Fibroblast of lung (primary cell): ENCODE data around the gene GTF2A1. TPM values are rescaled to one million over a fixed set of nuclear protein-coding genes. Genes with fewer than 3 reads are reported as not detected.

Source experiments
- DNase-seq, 2 donors: peaks; one replicate each; pipeline versions ENCODE4 v3.0.0 to v3.0.0-alpha.2; 2010; ENCODE audit warnings: low read depth in 2 of 2
- H2AFZ ChIP-seq: 2 replicates; pipeline ENCODE4 v1.5.1; 2012; ENCODE audit warnings: low read length, control low read depth, inconsistent platforms
- H3K27ac ChIP-seq: 2 replicates; pipeline ENCODE4 v1.5.1; 2011; ENCODE audit warnings: low read length, control low read depth; ENCODE audit not compliant: insufficient read depth
- H3K27me3 ChIP-seq: 2 replicates; pipeline ENCODE4 v1.5.1; 2011; ENCODE audit warnings: mild to moderate bottlenecking, low read length; ENCODE audit not compliant: control insufficient read depth, insufficient read depth
- H3K36me3 ChIP-seq: 2 replicates; pipeline ENCODE4 v1.5.1; 2011; ENCODE audit warnings: low read length; ENCODE audit not compliant: control insufficient read depth, insufficient read depth
- H3K4me1 ChIP-seq: 2 replicates; pipeline ENCODE4 v1.5.1; 2011; ENCODE audit warnings: low read length; ENCODE audit not compliant: control insufficient read depth, insufficient read depth; ENCODE audit errors: extremely low read depth
- H3K4me2 ChIP-seq: 2 replicates; pipeline ENCODE4 v1.5.1; 2011; ENCODE audit warnings: low read length, control low read depth; ENCODE audit not compliant: insufficient read depth; ENCODE audit errors: extremely low read depth
- H3K4me3 ChIP-seq, 4 experiments: fragments of 200-600 bp in 1 of 4; sonication (generic) in 1 of 4; replicated peaks in 1 of 4; 2 replicates each; pipeline ENCODE4 v1.5.1; 2011 to 2016; ENCODE audit warnings: low read length in 4 of 4, low read depth in 3 of 4, mild to moderate bottlenecking in 3 of 4, control low read depth in 2 of 4, inconsistent platforms in 1 of 4, mixed read lengths in 1 of 4; ENCODE audit not compliant: insufficient read depth in 1 of 4; ENCODE audit errors: control extremely low read depth in 1 of 4
- H3K79me2 ChIP-seq: 2 replicates; pipeline ENCODE4 v1.5.1; 2012; ENCODE audit warnings: mild to moderate bottlenecking, low read length, inconsistent platforms; ENCODE audit not compliant: control insufficient read depth, insufficient read depth
- H3K9ac ChIP-seq: 2 replicates; pipeline ENCODE4 v1.5.1; 2011; ENCODE audit warnings: mild to moderate bottlenecking, low read length, control low read depth; ENCODE audit not compliant: insufficient read depth
- H3K9me3 ChIP-seq: 2 replicates; pipeline ENCODE4 v1.5.1; 2012; ENCODE audit warnings: low read depth, low read length; ENCODE audit not compliant: control insufficient read depth, insufficient read depth
- H4K20me1 ChIP-seq: 2 replicates; pipeline ENCODE4 v1.5.1; 2011; ENCODE audit warnings: low read length; ENCODE audit not compliant: control insufficient read depth, insufficient read depth; ENCODE audit errors: extremely low read depth
- CTCF ChIP-seq, 2 donors: IDR thresholded peaks in 1 of 2; conservative IDR thresholded peaks in 1 of 2; 1 replicate in 1 of 2; 2 replicates in 1 of 2; pipeline ENCODE4 v1.5.1; 2011 to 2012; ENCODE audit warnings: low read length in 2 of 2, control low read depth in 1 of 2, inconsistent platforms in 1 of 2, low read depth in 1 of 2, mild to moderate bottlenecking in 1 of 2
- EZH2 ChIP-seq: IDR thresholded peaks from 2 replicates; pipeline ENCODE4 v1.5.1; 2012; ENCODE audit warnings: low read length, control low read depth, mild to moderate bottlenecking; ENCODE audit errors: missing control alignments
- polyA plus RNA-seq, 2 donors: library from polyadenylated mRNA; depleted of rRNA in 1 of 2; stranded (reverse) in 1 of 2; unstranded in 1 of 2; fragments of >200 nt; gene quantifications; 2 replicates each; pipeline ENCODE4 v1.2.1, GENCODE V29; 2011 to 2012; ENCODE audit warnings: missing spikeins in 1 of 2
- total RNA-seq: library from RNA; depleted of rRNA; stranded (reverse); fragments of >200 nt; gene quantifications from 2 replicates; pipeline ENCODE4 v1.2.1, GENCODE V29; 2014

The GTF2A1 gene
- total and polyA plus RNA-seq, 2 donors (not counting 1 experiment from before 2014, with no cell fraction given), result 23.2 to 32.7 TPM

GRCh38 chr14:81141426-81141825 lies 79.3 kb downstream of the GTF2A1 start:
- TF ChIP-seq CTCF (conservative IDR thresholded peaks at IDR 0.05 in 1 of 2, IDR thresholded peaks at IDR 0.05 in 1 of 2; ENCODE audit: low read depth in 1 of 2, low read length in 2 of 2), result no peak
- TF ChIP-seq EZH2, result no peak
- H3K27me3 ChIP-seq, result no peaks in the 10 kb centered on the region
- H3K9ac ChIP-seq, result no peak overlapping the region
- H3K79me2 ChIP-seq, result no peaks in the 10 kb centered on the region
- no peak overlapping the region for H3K4me2 ChIP-seq
- DNase-seq, result no peak
- no peak overlapping the region for H2AFZ ChIP-seq
- H3K27ac ChIP-seq, result no peak overlapping the region
- H3K36me3 ChIP-seq, result no peaks in the 10 kb centered on the region
- no peaks in the 10 kb centered on the region for H3K4me1 ChIP-seq
- H3K4me3 ChIP-seq, result no peak overlapping the region
- no peaks in the 10 kb centered on the region for H3K9me3 ChIP-seq
- H4K20me1 ChIP-seq, result no peaks in the 10 kb centered on the region

GRCh38 chr14:81138429-81138828 lies 82.3 kb downstream of the GTF2A1 start:
- H3K9ac ChIP-seq, result no peak overlapping the region
- H3K27ac ChIP-seq, result no peak overlapping the region
- H2AFZ ChIP-seq, result no peak overlapping the region
- H3K79me2 ChIP-seq, result no peaks in the 10 kb centered on the region
- TF ChIP-seq EZH2 (no peak), CTCF (conservative IDR thresholded peaks at IDR 0.05 in 1 of 2, IDR thresholded peaks at IDR 0.05 in 1 of 2; ENCODE audit: low read depth in 1 of 2, low read length in 2 of 2) (no peak)
- no peaks in the 10 kb centered on the region for H3K27me3 ChIP-seq
- no peak for DNase-seq
- H3K4me2 ChIP-seq, result no peak overlapping the region
- H4K20me1 ChIP-seq, result no peaks in the 10 kb centered on the region
- H3K9me3 ChIP-seq, result no peaks in the 10 kb centered on the region
- no peak overlapping the region for H3K4me3 ChIP-seq
- H3K4me1 ChIP-seq, result no peaks in the 10 kb centered on the region
- H3K36me3 ChIP-seq, result no peaks in the 10 kb centered on the region

- no peak overlapping the region for H3K4me2 ChIP-seq
- H3K9me3 ChIP-seq, result no peaks in the 10 kb centered on the region
- TF ChIP-seq EZH2, result no peak
- TF ChIP-seq CTCF (conservative IDR thresholded peaks at IDR 0.05 in 1 of 2, IDR thresholded peaks at IDR 0.05 in 1 of 2; ENCODE audit: low read depth in 1 of 2, low read length in 2 of 2), result no peak
- H2AFZ ChIP-seq, result no peak overlapping the region
- H3K4me1 ChIP-seq, result no peaks in the 10 kb centered on the region
- no peak overlapping the region for H3K9ac ChIP-seq
- DNase-seq, result peak; percentile 42 to 80
- H4K20me1 ChIP-seq, result no peaks in the 10 kb centered on the region
- H3K4me3 ChIP-seq, result no peak overlapping the region
- no peaks in the 10 kb centered on the region for H3K79me2 ChIP-seq
- H3K27me3 ChIP-seq, result no peaks in the 10 kb centered on the region
- no peaks in the 10 kb centered on the region for H3K36me3 ChIP-seq
- no peak overlapping the region for H3K27ac ChIP-seq
Observed at GRCh38 chr14:81137316-81137715, 83.4 kb downstream of the GTF2A1 start.
